SK-N-SH (cell line): ENCODE measurements around the gene KAT6B.
A peak's percentile ranks its signal among the peaks of the same experiment; 100 is the strongest.

Experiments used
- CTCF ChIP-seq: fragments of 200-600 bp; sonication (generic); IDR thresholded peaks from 2 replicates; pipeline ENCODE4 v1.6.1; 2017; ENCODE audit warnings: antibody characterized with exemption, mild to moderate bottlenecking, moderate library complexity
- JUND ChIP-seq: IDR thresholded peaks from 2 replicates; pipeline ENCODE4 v1.4.0; 2012
- REST ChIP-seq: IDR thresholded peaks from 2 replicates; pipeline ENCODE4 v1.6.1; 2012; ENCODE audit warnings: mild to moderate bottlenecking, low read depth, low read length, moderate library complexity
- SMC3 ChIP-seq: IDR thresholded peaks from 2 replicates; pipeline ENCODE4 v1.6.1; 2012; ENCODE audit warnings: low read depth, low read length, improper control_type of control experiment
- TCF12 ChIP-seq: IDR thresholded peaks from 2 replicates; pipeline ENCODE4 v1.4.0; 2012
- YY1 ChIP-seq: IDR thresholded peaks from 2 replicates; pipeline ENCODE4 v1.4.0; 2012; ENCODE audit warnings: low read depth, mild to moderate bottlenecking

DNA sequence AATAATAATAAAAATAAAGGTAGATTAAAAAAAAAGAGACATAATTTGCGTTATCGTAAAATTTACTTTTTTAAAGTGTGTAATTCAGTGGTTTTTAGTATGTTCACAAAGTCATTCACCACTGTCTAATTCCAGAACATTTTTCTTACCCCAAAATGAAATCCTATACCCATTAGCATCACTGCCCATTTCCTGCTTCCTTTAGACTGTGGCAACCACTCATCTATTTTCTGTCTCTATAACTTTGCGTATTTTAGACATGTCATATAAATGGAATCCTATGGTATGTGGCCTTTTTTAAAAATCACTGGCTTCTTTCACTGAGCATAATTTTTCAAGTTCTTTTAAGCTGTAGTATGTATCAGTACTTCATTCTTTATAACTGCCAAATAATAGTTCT is 53.6 kb downstream of the KAT6B start:
- TF ChIP-seq REST (no peak), CTCF (no peak), JUND (peak; percentile 66), SMC3 (no peak), TCF12 (peak; percentile 50; the same call in 1 of the 2 replicates), YY1 (no peak)
